A673 (cell line): ENCODE data around the gene BARX2.

ENCODE experiments used
- CTCF ChIP-seq: fragments of 300-800, 200-600 bp; sonication (generic); conservative IDR thresholded peaks from 2 replicates; pipeline ENCODE4 v1.5.1; 2017; ENCODE audit warnings: low read depth, mild to moderate bottlenecking, antibody characterized with exemption, low read length, moderate library complexity, mixed read lengths
- EZH2 ChIP-seq: fragments of 200-600 bp; sonication (generic); IDR thresholded peaks from 2 replicates; pipeline ENCODE4 v1.6.1; 2017; ENCODE audit warnings: borderline replicate concordance, low read depth, mild to moderate bottlenecking, mixed read lengths, antibody characterized with exemption, low read length; ENCODE audit not compliant: poor library complexity, severe bottlenecking

GRCh38 chr11:129346916-129347315 is 28.7 kb upstream of the BARX2 start:
- TF ChIP-seq CTCF (no peak), EZH2 (no peak)
